IPS-20b (cell line): ENCODE data around the gene ADD2.

Experiments used
- H3K27ac ChIP-seq: one replicate; pipeline ENCODE4 v1.5.1; 2013; ENCODE audit warnings: low read length
- H3K27me3 ChIP-seq: 2 replicates; pipeline ENCODE4 v1.6.1; 2013; ENCODE audit warnings: mild to moderate bottlenecking, low read length, inconsistent platforms; ENCODE audit not compliant: insufficient read depth
- H3K36me3 ChIP-seq: 2 replicates; pipeline ENCODE4 v1.6.1; 2013; ENCODE audit warnings: low read depth, mild to moderate bottlenecking, inconsistent platforms, low read length, moderate library complexity; ENCODE audit not compliant: insufficient read depth
- H3K4me1 ChIP-seq: 2 replicates; pipeline ENCODE4 v1.6.1; 2013; ENCODE audit warnings: mild to moderate bottlenecking, control low read depth, inconsistent platforms, low read length, moderate library complexity; ENCODE audit not compliant: insufficient read depth
- H3K4me3 ChIP-seq: 2 replicates; pipeline ENCODE4 v1.5.1; 2013; ENCODE audit warnings: mild to moderate bottlenecking, low read length, inconsistent platforms
- H3K9ac ChIP-seq: 2 replicates; pipeline ENCODE4 v1.6.1; 2013; ENCODE audit warnings: low read depth, mild to moderate bottlenecking, inconsistent platforms, low read length, moderate library complexity
- H3K9me3 ChIP-seq: 2 replicates; pipeline ENCODE4 v1.6.1; 2013; ENCODE audit warnings: mild to moderate bottlenecking, low read depth, low read length, inconsistent platforms; ENCODE audit not compliant: insufficient read depth

The ADD2 gene

DNA sequence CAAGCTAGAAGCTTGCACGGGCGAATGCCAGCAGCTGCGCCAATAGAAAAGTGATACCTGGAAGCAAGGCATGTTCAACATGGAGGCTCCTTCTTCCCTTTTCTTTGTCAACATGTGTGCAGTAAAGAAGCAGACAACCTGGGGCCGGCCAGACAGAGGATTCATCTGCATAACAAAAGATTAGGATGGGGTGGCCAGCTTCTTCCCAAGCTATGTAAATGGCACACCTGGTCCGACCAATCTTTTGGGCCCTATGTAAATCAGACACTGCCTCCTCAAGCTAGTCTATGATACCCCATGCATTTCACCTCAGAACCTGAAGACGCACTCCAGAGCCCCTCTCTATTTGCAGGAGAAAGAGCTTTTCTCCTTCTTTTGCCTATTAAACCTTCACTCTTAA is 148.0 kb downstream of the ADD2 start:
- H3K9ac ChIP-seq, result peak overlapping the region; percentile 40; the same call in 1 of the 2 replicates
- no peaks in the 10 kb centered on the region for H3K36me3 ChIP-seq
- no peaks in the 10 kb centered on the region for H3K27me3 ChIP-seq
- no peak overlapping the region for H3K27ac ChIP-seq
- peaks cover 6% of the 10 kb centered on the region for H3K9me3 ChIP-seq
- H3K4me1 ChIP-seq, result peaks cover 5% of the 10 kb centered on the region; the same call in 1 of the 2 replicates
- no peak overlapping the region for H3K4me3 ChIP-seq

DNA sequence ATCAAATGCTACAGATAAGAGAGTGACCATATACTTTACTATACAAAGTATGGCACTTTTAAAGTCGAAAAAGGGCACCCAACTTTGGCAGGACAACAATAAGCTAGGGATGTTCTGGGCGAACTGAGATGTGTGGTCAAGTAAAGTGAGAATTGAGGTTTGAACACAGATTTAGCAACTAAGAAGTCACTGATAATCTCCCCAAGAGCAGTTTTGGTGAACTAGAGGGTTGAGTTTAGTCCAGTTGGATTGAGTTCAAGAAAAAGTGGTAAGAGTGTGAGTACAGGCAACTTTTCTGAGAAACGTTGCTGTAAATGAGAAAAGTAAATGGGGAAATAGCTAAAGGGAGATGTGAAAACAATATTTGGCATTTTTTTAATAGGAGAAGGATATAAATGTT is 148.8 kb downstream of the ADD2 start:
- no peak overlapping the region for H3K9ac ChIP-seq
- H3K27me3 ChIP-seq, result no peaks in the 10 kb centered on the region
- H3K4me1 ChIP-seq, result peaks cover 5% of the 10 kb centered on the region; the same call in 1 of the 2 replicates
- H3K36me3 ChIP-seq, result no peaks in the 10 kb centered on the region
- no peak overlapping the region for H3K27ac ChIP-seq
- peaks cover 6% of the 10 kb centered on the region for H3K9me3 ChIP-seq
- H3K4me3 ChIP-seq, result no peak overlapping the region

DNA sequence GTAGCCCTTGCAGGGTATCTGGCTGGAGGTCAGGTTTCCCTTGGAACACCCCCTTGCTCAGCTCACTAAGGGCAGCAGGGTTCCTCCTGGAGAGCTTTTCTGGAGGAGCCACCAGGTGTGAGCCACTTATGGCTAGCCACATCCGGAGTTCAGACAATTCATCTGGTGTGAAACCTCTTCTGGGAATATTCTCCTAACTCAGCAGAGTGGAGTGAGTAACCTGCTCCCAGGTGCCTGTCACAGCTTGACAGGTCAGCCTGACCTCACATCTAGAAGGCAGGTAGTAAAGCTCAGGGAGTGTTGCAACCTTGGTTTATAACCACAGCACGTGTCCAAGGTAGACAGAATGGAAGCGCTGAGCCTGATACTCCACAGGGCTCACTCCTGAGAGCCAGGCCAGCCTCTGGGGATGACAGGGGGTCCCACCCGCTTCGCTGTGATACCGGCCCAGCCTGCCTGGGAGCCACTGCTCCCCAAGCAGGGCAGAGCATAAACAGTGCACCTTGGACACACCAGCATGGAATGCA is 151.8 kb downstream of the ADD2 start:
- Histone ChIP-seq H3K4me3 (no peak overlapping the region), H3K36me3 (no peaks in the 10 kb centered on the region), H3K9ac (no peak overlapping the region), H3K9me3 (peaks cover 6% of the 10 kb centered on the region), H3K27me3 (no peaks in the 10 kb centered on the region), H3K27ac (no peak overlapping the region), H3K4me1 (peaks cover 5% of the 10 kb centered on the region; the same call in 1 of the 2 replicates)

DNA sequence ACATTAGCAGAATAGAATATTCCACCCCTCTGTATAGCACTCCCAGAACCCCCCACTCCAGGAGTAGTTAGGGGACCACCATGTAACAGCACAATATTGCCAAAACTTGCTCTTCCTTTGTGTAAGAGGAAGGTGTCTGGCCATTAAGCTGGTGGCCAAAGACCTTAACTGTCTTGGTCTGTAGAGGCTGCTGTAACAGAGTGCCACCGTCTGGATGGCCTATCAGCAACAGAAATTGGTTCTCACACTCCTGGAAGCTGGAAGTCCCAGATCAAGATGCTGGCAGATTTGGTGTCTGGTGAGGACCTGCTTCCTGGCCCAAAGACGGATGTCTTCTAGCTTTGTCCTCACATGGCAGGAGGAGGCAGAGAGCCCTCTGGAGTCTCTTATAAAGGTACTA is 152.8 kb downstream of the ADD2 start:
- peaks cover 6% of the 10 kb centered on the region for H3K9me3 ChIP-seq
- no peaks in the 10 kb centered on the region for H3K36me3 ChIP-seq
- H3K27me3 ChIP-seq, result no peaks in the 10 kb centered on the region
- H3K4me3 ChIP-seq, result no peak overlapping the region
- H3K4me1 ChIP-seq, result peaks cover 5% of the 10 kb centered on the region; the same call in 1 of the 2 replicates
- no peak overlapping the region for H3K9ac ChIP-seq
- H3K27ac ChIP-seq, result no peak overlapping the region

DNA sequence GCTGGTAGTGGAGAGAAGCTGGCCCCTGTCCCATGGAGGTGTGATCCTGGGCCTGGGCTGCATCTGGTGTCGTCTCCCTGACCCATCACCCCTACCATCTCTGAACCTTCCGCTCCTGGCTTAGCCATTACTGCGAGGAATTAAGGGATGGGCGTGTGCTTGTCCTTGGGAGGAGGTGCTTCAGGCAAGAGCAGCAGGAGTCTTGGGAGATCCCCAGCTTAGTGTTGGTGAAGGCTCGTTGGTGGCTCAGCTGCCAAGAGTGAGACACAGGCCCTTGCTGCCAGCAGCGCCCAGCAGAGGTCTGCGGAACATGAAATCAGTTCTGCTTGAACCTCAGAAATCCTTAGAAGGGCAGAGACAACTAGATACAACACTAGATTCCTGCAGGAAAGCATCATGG is 154.5 kb downstream of the ADD2 start:
- Histone ChIP-seq H3K36me3 (no peaks in the 10 kb centered on the region), H3K4me3 (no peak overlapping the region), H3K9me3 (peaks cover 1% of the 10 kb centered on the region; the same call in 1 of the 2 replicates), H3K4me1 (no peaks in the 10 kb centered on the region), H3K9ac (no peak overlapping the region), H3K27ac (no peak overlapping the region), H3K27me3 (no peaks in the 10 kb centered on the region)

DNA sequence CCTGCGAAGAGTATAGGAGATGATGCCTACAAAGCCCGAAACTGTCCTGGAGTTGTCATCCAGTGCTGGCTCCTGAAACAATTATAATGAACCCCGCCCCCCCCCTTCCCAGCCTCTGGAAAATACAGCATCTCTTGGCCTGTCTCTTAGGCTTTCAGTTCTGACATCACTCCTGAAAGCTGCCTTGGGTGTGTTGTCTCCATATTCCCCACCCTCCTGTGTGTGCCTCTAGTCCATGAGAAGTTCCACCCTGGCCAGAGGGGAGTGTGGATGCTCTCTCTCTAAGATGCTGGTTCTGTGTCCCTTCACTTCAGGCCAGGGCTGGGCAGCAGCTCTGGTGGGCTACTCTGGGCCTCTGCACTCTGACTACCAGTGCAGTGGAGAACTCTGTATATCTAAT is 155.4 kb downstream of the ADD2 start:
- H3K9ac ChIP-seq, result no peak overlapping the region
- H3K36me3 ChIP-seq, result no peaks in the 10 kb centered on the region

DNA sequence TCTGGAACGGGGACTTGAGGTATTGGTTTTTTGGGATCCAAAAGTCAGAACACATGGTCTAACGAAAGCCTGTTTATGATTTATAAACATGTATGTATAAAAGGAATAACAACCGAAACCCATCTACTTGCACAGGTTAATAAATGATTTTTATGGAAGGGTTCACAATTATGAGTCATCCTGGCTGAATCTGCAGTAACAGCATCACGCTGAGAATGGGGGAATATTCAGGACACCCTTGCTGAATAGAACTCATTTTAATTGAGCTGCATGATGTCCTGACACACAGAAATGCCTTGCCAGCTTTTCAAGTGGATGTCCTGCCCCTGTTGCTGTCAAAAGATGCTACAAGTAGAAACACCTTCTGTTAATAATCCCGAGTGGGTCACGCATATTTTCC is 159.6 kb downstream of the ADD2 start:
- H3K36me3 ChIP-seq, result no peaks in the 10 kb centered on the region
- no peaks in the 10 kb centered on the region for H3K9me3 ChIP-seq
- no peak overlapping the region for H3K4me3 ChIP-seq
- H3K4me1 ChIP-seq, result no peaks in the 10 kb centered on the region
- H3K27me3 ChIP-seq, result no peaks in the 10 kb centered on the region
- H3K27ac ChIP-seq, result no peak overlapping the region
- H3K9ac ChIP-seq, result no peak overlapping the region

More for the DNA sequence above, 155.4 kb downstream of the ADD2 start:
- Histone ChIP-seq H3K27ac (no peak overlapping the region), H3K4me1 (no peaks in the 10 kb centered on the region), H3K27me3 (no peaks in the 10 kb centered on the region), H3K4me3 (no peak overlapping the region), H3K9me3 (no peaks in the 10 kb centered on the region)

DNA sequence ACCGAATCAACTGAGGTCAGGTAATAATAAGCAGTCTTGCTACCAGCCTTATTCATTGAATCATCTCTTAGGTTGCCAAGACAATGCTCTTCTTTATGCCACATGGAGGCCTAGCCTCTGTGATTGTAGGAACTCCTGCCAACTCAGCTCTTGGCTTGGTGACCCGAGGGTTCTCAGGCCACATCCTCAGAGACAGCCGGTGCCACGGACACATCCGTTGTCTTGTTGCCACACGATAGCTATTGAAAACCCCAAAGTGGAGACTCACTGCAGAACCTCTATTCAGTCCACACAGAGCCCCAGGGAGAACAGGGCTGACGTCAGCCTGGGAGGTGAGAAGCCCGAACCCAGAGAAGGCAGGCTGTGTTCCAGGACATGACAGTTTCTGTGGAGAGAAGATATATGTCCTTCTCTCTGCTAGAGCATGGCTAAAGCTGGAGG is 160.9 kb downstream of the ADD2 start:
- Histone ChIP-seq H3K4me3 (no peak overlapping the region), H3K9me3 (no peaks in the 10 kb centered on the region), H3K4me1 (no peaks in the 10 kb centered on the region), H3K9ac (no peak overlapping the region), H3K27ac (no peak overlapping the region), H3K36me3 (no peaks in the 10 kb centered on the region), H3K27me3 (no peaks in the 10 kb centered on the region)
